K562 (cell line): ENCODE results near the gene ARHGAP30. TPM values are rescaled to one million over a fixed set of nuclear protein-coding genes. Genes with fewer than 3 reads are reported as not detected.

Experiments
- ATAC-seq: fragments of 200-7000 bp; cut with Tn5 transposase; 3 replicates; pipeline ENCODE4 v1.9.1; 2020; ENCODE audit warnings: moderate library complexity
- BruUV-seq: library from RNA; stranded (reverse); fragments of 400-500 nt; replicated peaks from 2 replicates; lab custom pipeline; 2021; lab: Mats Ljungman, UMichigan
- CTCF ChIA-PET: fragments of 300-600 bp; formaldehyde crosslinking; extraction: SDS; loops from one replicate; lab custom pipeline; 2021; ENCODE audit warnings: low intra/inter-chr PET ratio; lab: Yijun Ruan, JAX
- POLR2A ChIA-PET: fragments of 300-600, 350-650 bp; sonication (Branson Sonifier 250); formaldehyde crosslinking; extraction: SDS; loops from one replicate; lab custom pipeline; 2021; ENCODE audit warnings: antibody characterized with exemption, inconsistent platforms; lab: Yijun Ruan, JAX
- DNase-seq, 4 experiments: peaks; one replicate each; pipeline versions ENCODE4 v3.0.0 to v3.0.0-alpha.2; 2011 to 2018; ENCODE audit warnings: low spot score in 3 of 4, mixed read lengths in 3 of 4; ENCODE audit errors: extremely low read depth in 1 of 4
- FAIRE-seq: peaks from 2 replicates; lab custom pipeline; 2011; peaks lifted over from hg19 to GRCh38; lab: Jason Lieb, UNC
- H2AFZ ChIP-seq: 2 replicates; pipeline ENCODE4 v1.6.0; 2011; ENCODE audit warnings: low read depth, low read length, control low read depth, inconsistent platforms
- H3K27ac ChIP-seq: fragments of 200-600 bp; 3 replicates; pipeline ENCODE4 v1.8.0; 2011; ENCODE audit warnings: low read depth, mild to moderate bottlenecking, control low read depth, inconsistent platforms, low read length, moderate library complexity, mixed read lengths; ENCODE audit errors: extremely low read depth
- H3K27me3 ChIP-seq, 2 experiments: fragments of 300-600 bp in 1 of 2; 2 replicates in 1 of 2; 3 replicates in 1 of 2; pipeline versions ENCODE4 v1.6.0 to v1.8.0; 2011; ENCODE audit warnings: inconsistent platforms in 2 of 2, low read length in 2 of 2, mild to moderate bottlenecking in 1 of 2, mixed read lengths in 1 of 2, moderate library complexity in 1 of 2; ENCODE audit not compliant: control insufficient read depth in 2 of 2, insufficient read depth in 2 of 2
- H3K36me3 ChIP-seq: fragments of 300-600 bp; 3 replicates; pipeline ENCODE4 v1.8.0; 2011; ENCODE audit warnings: mild to moderate bottlenecking, low read length, inconsistent platforms; ENCODE audit not compliant: control insufficient read depth, insufficient read depth
- H3K4me1 ChIP-seq, 2 experiments: fragments of 200-600 bp in 1 of 2; replicated peaks in 1 of 2; 2 replicates in 1 of 2; 3 replicates in 1 of 2; pipeline versions ENCODE4 v1.5.1 to v1.8.0; 2011; ENCODE audit warnings: inconsistent platforms in 2 of 2, low read length in 2 of 2, mild to moderate bottlenecking in 1 of 2, mixed read lengths in 1 of 2, moderate library complexity in 1 of 2; ENCODE audit not compliant: control insufficient read depth in 2 of 2, insufficient read depth in 2 of 2
- H3K4me2 ChIP-seq: 2 replicates; pipeline ENCODE4 v1.6.1; 2011; ENCODE audit warnings: low read length, control low read depth, inconsistent platforms, mixed read lengths; ENCODE audit not compliant: insufficient read depth
- H3K4me3 ChIP-seq: fragments of 200-600 bp; sonication (generic), shearing (Covaris generic); 2 replicates; pipeline ENCODE4 v1.5.1; 2016; ENCODE audit warnings: control low read depth, inconsistent platforms
- H3K79me2 ChIP-seq: fragments of 200-600 bp; 3 replicates; pipeline ENCODE4 v1.8.0; 2011; ENCODE audit warnings: low read length, inconsistent platforms; ENCODE audit not compliant: control insufficient read depth, insufficient read depth
- H3K9ac ChIP-seq, 2 experiments: 2 replicates each; pipeline versions ENCODE4 v1.6.0 to v1.6.1; 2011; ENCODE audit warnings: low read depth in 2 of 2, low read length in 2 of 2, control low read depth in 1 of 2, inconsistent platforms in 1 of 2, mild to moderate bottlenecking in 1 of 2, mixed read lengths in 1 of 2; ENCODE audit not compliant: insufficient read depth in 1 of 2
- H3K9me1 ChIP-seq: one replicate; pipeline ENCODE4 v1.6.0; 2011; ENCODE audit warnings: inconsistent platforms, mild to moderate bottlenecking, low read length, moderate library complexity; ENCODE audit not compliant: control insufficient read depth, insufficient read depth
- H3K9me3 ChIP-seq: replicated peaks from 2 replicates; pipeline ENCODE4 v1.5.1; 2011; ENCODE audit warnings: low read depth, low read length, inconsistent platforms; ENCODE audit not compliant: control insufficient read depth, insufficient read depth
- H4K20me1 ChIP-seq: replicated peaks from 2 replicates; pipeline ENCODE4 v1.6.1; 2011; ENCODE audit warnings: low read length, inconsistent platforms, mixed read lengths; ENCODE audit not compliant: control insufficient read depth, insufficient read depth
- CBFA2T2 ChIP-seq: fragments of 450-650 bp; conservative IDR thresholded peaks from 2 replicates; pipeline ENCODE4 v1.6.1; 2017; ENCODE audit warnings: mild to moderate bottlenecking
- ELK1 ChIP-seq: sonication (generic); formaldehyde crosslinking; IDR thresholded peaks from 2 replicates; pipeline ENCODE4 v1.8.1; 2022; ENCODE audit warnings: missing genetic modification reagents
- SNRNP70 ChIP-seq: fragments of 200-400 bp; formaldehyde crosslinking; optimal IDR thresholded peaks from 2 replicates; pipeline ENCODE3; 2017; ENCODE audit warnings: low read depth, low read length
- TFE3 ChIP-seq: fragments of 450-650 bp; formaldehyde crosslinking; IDR thresholded peaks from 2 replicates; pipeline ENCODE4 v1.4.0; 2020; ENCODE audit warnings: mild to moderate bottlenecking, mixed read lengths
- ZNF253 ChIP-seq: fragments of 250-450 bp; sonication (Bioruptor Pico); conservative IDR thresholded peaks from 2 replicates; pipeline ENCODE4 v1.6.1; 2021; ENCODE audit warnings: mild to moderate bottlenecking
- WGBS: fragments of 100-300 bp; shearing (Covaris generic); methylation state at CpG from one replicate; pipeline ENCODE4 v1.1.6; 2016; ENCODE audit warnings: low coverage, mixed read lengths; ENCODE audit not compliant: insufficient coverage; ENCODE audit errors: missing lambda C conversion rate; 5-methylcytosine and 5-hydroxymethylcytosine counted together
- in situ Hi-C: fragments of 300-500 bp; cut with MboI; formaldehyde crosslinking; loops from 4 replicates; pipeline ENCODE4 v1.15.0; 2018; ENCODE audit warnings: inconsistent platforms, mixed read lengths
- intact Hi-C: fragments of 100-400 bp; cut with micrococcal nuclease; formaldehyde crosslinking; loops from 2 replicates; pipeline ENCODE4 v1.14.2; 2022
- polyA plus RNA-seq, 8 experiments: library from polyadenylated mRNA; depleted of rRNA in 4 of 8; stranded (reverse) in 5 of 8; unstranded in 3 of 8; fragments of >200 nt; fragmentation: Nextera tagmentation in 2 of 8; fragmentation: Illumina TruSeq in 1 of 8; extraction: Ambion mirVana in 2 of 8; extraction: Trizol in 1 of 8; gene quantifications; 2 replicates each; pipeline versions ENCODE4 v1.2.1 to v1.2.3, GENCODE V29; 2011 to 2014; ENCODE audit warnings: inconsistent platforms in 1 of 8, missing spikeins in 1 of 8
- total RNA-seq, 7 experiments: library from RNA; depleted of rRNA in 6 of 7; stranded (reverse); fragments of >200 nt in 6 of 7; fragmentation: Illumina TruSeq in 2 of 7; extraction: Trizol in 2 of 7; gene quantifications; 2 replicates each; pipeline versions ENCODE4 v1.2.1 to v1.2.3, GENCODE V29; 2011 to 2021; ENCODE audit warnings: low replicate concordance in 1 of 7

Gene ARHGAP30
- total and polyA plus RNA-seq, 9 of the 15 experiments (the other 6 are each of a cell fraction or from before 2014, with no cell fraction given), result 0.01 to 0.73 (median 0.12) TPM

GRCh38 chr1:161091093-161091492, 21.4 kb upstream of the ARHGAP30 start (continued):
- TF ChIP-seq TFE3 (no peak), ZNF253 (CRISPR knock-in tag) (no peak)
- TF ChIP-seq, all 486 proteins: peak for 0

GRCh38 chr1:161090617-161091016, 20.9 kb upstream of the ARHGAP30 start:
- ChIA-PET CTCF (no interaction called here), POLR2A (no interaction called here)
- Histone ChIP-seq H3K27ac (no peak overlapping the region), H2AFZ (no peak overlapping the region), H4K20me1 (no peaks in the 10 kb centered on the region), H3K36me3 (no peaks in the 10 kb centered on the region), H3K9ac (no peak overlapping the region), H3K4me1 (peaks cover 0 to 5% of the 10 kb centered on the region in 2 experiments; a peak in 2 of 5 replicates), H3K9me1 (no peaks in the 10 kb centered on the region), H3K27me3 (no peaks in the 10 kb centered on the region), H3K9me3 (0 out of 2 replicates have a peak, but pooled peaks cover 3% of the 10 kb centered on the region), H3K4me2 (no peak overlapping the region), H3K4me3 (no peak overlapping the region), H3K79me2 (no peaks in the 10 kb centered on the region)
- BruUV-seq, result no TSS peak
- ATAC-seq (no peak), FAIRE-seq (no peak), DNase-seq (no peak)
- TF ChIP-seq ELK1 (CRISPR knock-in tag), result no peak
- TF ChIP-seq SNRNP70, result no peak
- TF ChIP-seq CBFA2T2, result no peak
- intact Hi-C loops (no loop called here), in situ Hi-C loops (loop anchor here (10.0 to 25.0 kb wide), 2 partner anchors 96 to 253 kb away; no protein-coding TSS in a partner anchor)
- WGBS, result 10% methylated on average over 3 of the region's 3 CpGs
